HCT116 (cell line): ENCODE data around the gene WNT2.

Experiments used
- CTCF ChIP-seq, 3 experiments: fragments of 200-600 bp in 1 of 3; sonication (generic) in 1 of 3; IDR thresholded peaks in 2 of 3; conservative IDR thresholded peaks in 1 of 3; 2 replicates each; pipeline ENCODE4 v1.5.1; 2012 to 2017; ENCODE audit warnings: low read depth in 2 of 3, low read length in 2 of 3, antibody characterized with exemption in 1 of 3, borderline replicate concordance in 1 of 3, control low read depth in 1 of 3, mild to moderate bottlenecking in 1 of 3, mixed read lengths in 1 of 3, mixed run types in 1 of 3, moderate library complexity in 1 of 3; ENCODE audit not compliant: insufficient read depth in 1 of 3
- EZH2 ChIP-seq: fragments of 200-600 bp; sonication (generic); IDR thresholded peaks from 2 replicates; pipeline ENCODE4 v1.6.1; 2017; ENCODE audit warnings: antibody characterized with exemption, mixed run types
- EZH2phosphoT487 ChIP-seq: fragments of 200-600 bp; IDR thresholded peaks from 2 replicates; pipeline ENCODE4 v1.6.1; 2018; ENCODE audit warnings: antibody characterized with exemption, borderline replicate concordance
- JUND ChIP-seq: IDR thresholded peaks from 2 replicates; pipeline ENCODE4 v1.6.1; 2012
- MAX ChIP-seq: IDR thresholded peaks from 2 replicates; pipeline ENCODE4 v1.6.1; 2012
- POLR2A ChIP-seq: IDR thresholded peaks from 2 replicates; pipeline ENCODE4 v1.7.0; 2011; ENCODE audit warnings: borderline replicate concordance; ENCODE audit not compliant: insufficient read depth, insufficient read length; ENCODE audit errors: extremely low read depth
- POLR2AphosphoS5 ChIP-seq: IDR thresholded peaks from 2 replicates; pipeline ENCODE4 v1.6.1; 2011; ENCODE audit warnings: mild to moderate bottlenecking, low read depth, low read length, moderate library complexity
- SP1 ChIP-seq: IDR thresholded peaks from 2 replicates; pipeline ENCODE4 v1.6.1; 2012; ENCODE audit warnings: low read depth
- SRF ChIP-seq: IDR thresholded peaks from 2 replicates; pipeline ENCODE4 v1.6.1; 2012; ENCODE audit warnings: low read depth
- ZNF274 ChIP-seq: fragments of 200-500 bp; sonication (Bioruptor generic); IDR thresholded peaks from 2 replicates; pipeline ENCODE4 v1.6.1; 2014; ENCODE audit warnings: mild to moderate bottlenecking, low read depth, low read length, inconsistent platforms

- TF ChIP-seq CTCF (IDR thresholded peaks at IDR 0.05 in 2 of 3, conservative IDR thresholded peaks at IDR 0.05 in 1 of 3; ENCODE audit: borderline replicate concordance in 1 of 3, insufficient read depth in 1 of 3, low read depth in 2 of 3, low read length in 2 of 3) (no peak), POLR2A (no peak), POLR2AphosphoS5 (no peak), ZNF274 (no peak), SRF (no peak), MAX (no peak), SP1 (no peak), EZH2 (no peak), JUND (no peak), EZH2phosphoT487 (no peak)
These were observed 44.8 kb downstream of the WNT2 start for GRCh38 chr7:117278040-117278439.
